Gastrocnemius medialis (tissue), 4 donors: ENCODE measurements around the gene CSAD.

Source experiments
- POLR2A ChIP-seq, 2 donors: fragments of 450-650 bp; IDR thresholded peaks; one replicate each; pipeline ENCODE4 v1.6.1; 2017; ENCODE audit warnings: antibody characterized with exemption in 2 of 2, mild to moderate bottlenecking in 2 of 2, moderate library complexity in 2 of 2
- TF ChIP-seq, protein P1 (sequence below), 5 experiments: fragments of 450-650 bp in 3 of 5; fragments of 200-600 bp in 2 of 5; sonication (generic) in 2 of 5; IDR thresholded peaks in 4 of 5; conservative IDR thresholded peaks in 1 of 5; 1 replicate in 4 of 5; 2 replicates in 1 of 5; pipeline ENCODE4 v1.5.1; 2016 to 2019; ENCODE audit warnings: antibody characterized with exemption in 5 of 5, mild to moderate bottlenecking in 3 of 5, moderate library complexity in 3 of 5

DNA sequence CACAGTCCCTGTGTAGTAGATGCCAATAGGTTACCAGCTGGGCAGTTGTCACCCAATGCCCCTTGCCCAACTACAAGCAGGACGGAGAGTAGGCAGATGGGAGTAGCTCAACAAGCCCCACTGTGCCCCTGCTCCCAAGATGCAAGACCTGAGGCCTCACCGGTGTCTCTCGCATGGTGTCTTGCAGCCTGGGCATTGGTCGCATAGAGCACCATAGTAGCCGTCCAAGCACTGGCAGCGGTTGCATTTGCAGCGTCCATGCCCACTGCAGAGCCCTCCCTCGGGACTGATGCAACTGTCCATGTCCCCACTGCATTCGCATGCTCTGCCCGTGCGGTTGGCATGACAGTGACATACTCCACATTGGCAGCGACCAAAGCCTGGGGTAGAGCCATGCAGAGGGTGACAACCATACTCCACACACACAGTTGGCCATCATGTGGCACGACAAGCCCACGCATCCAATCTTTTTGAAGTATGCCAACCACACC is 11.9 kb upstream of the CSAD start:
- TF ChIP-seq, protein P1, sequence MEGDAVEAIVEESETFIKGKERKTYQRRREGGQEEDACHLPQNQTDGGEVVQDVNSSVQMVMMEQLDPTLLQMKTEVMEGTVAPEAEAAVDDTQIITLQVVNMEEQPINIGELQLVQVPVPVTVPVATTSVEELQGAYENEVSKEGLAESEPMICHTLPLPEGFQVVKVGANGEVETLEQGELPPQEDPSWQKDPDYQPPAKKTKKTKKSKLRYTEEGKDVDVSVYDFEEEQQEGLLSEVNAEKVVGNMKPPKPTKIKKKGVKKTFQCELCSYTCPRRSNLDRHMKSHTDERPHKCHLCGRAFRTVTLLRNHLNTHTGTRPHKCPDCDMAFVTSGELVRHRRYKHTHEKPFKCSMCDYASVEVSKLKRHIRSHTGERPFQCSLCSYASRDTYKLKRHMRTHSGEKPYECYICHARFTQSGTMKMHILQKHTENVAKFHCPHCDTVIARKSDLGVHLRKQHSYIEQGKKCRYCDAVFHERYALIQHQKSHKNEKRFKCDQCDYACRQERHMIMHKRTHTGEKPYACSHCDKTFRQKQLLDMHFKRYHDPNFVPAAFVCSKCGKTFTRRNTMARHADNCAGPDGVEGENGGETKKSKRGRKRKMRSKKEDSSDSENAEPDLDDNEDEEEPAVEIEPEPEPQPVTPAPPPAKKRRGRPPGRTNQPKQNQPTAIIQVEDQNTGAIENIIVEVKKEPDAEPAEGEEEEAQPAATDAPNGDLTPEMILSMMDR (IDR thresholded peaks at IDR 0.05 in 4 of 5, conservative IDR thresholded peaks at IDR 0.05 in 1 of 5): no peak
- TF ChIP-seq POLR2A (IDR thresholded peaks at IDR 0.05): no peak
